ENCODE measurements around the gene KANK4. TPM values are rescaled to one million over a fixed set of nuclear protein-coding genes. Genes with fewer than 3 reads are reported as not detected.

The KANK4 gene
- total and polyA plus RNA-seq, 2 donors (not counting 1 experiment from before 2014, with no cell fraction given): not detected

GRCh38 chr1:62327360-62328055 lies 8.3 kb upstream of the KANK4 start:
- no peaks in the 10 kb centered on the region for H4K20me1 ChIP-seq (ENCODE audit: control insufficient read depth, insufficient read depth, low read length, poor library complexity, severe bottlenecking)
- H3K79me2 ChIP-seq (ENCODE audit: control insufficient read depth, insufficient read depth, low read length): no peaks in the 10 kb centered on the region
- peaks cover 0 to 8% (median 0%) of the 10 kb centered on the region in 3 donors for H3K9me3 ChIP-seq (ENCODE audit: control extremely low read depth in 1 of 3, control insufficient read depth in 2 of 3, insufficient read depth in 1 of 3, low read length in 2 of 3)
- no peaks in the 10 kb centered on the region for H3K36me3 ChIP-seq (replicated peaks in 1 of 2; ENCODE audit: control extremely low read depth in 1 of 2, control insufficient read depth in 1 of 2, extremely low read depth in 1 of 2, insufficient read depth in 2 of 2, low read length in 1 of 2)
- ChIA-PET POLR2A (no interaction called here), CTCF (no interaction called here)
- no peak overlapping the region for H3K4me3 ChIP-seq (ENCODE audit: control extremely low read depth in 1 of 5, extremely low read depth in 1 of 5, insufficient read depth in 1 of 5, low read depth in 2 of 5, low read length in 4 of 5)
- no peak overlapping the region for H3K4me2 ChIP-seq (replicated peaks; ENCODE audit: low read depth, low read length, poor library complexity, severe bottlenecking)
- H3K9me3 Mint-ChIP-seq (ENCODE audit: insufficient read depth): no peaks in the 10 kb centered on the region
- no peak overlapping the region for H3K4me3 Mint-ChIP-seq
- no peak for ATAC-seq (ENCODE audit: low read depth)
- TF ChIP-seq EZH2 (IDR thresholded peaks at IDR 0.05; ENCODE audit: borderline replicate concordance, insufficient read depth, low read depth, low read length, poor library complexity, severe bottlenecking) (no peak), CTCF (IDR thresholded peaks at IDR 0.05) (no peak)
- WGBS (ENCODE audit: insufficient coverage): 91% methylated on average over 20 of the region's 22 CpGs
- no peak overlapping the region for H3K27ac ChIP-seq (ENCODE audit: low read length in 2 of 2)
- intact Hi-C loops (cut with micrococcal nuclease): no loop called here
- H3K27me3 ChIP-seq (replicated peaks in 1 of 4; ENCODE audit: control extremely low read depth in 1 of 4, control insufficient read depth in 3 of 4, insufficient read depth in 4 of 4, low read length in 3 of 4): no peaks in the 10 kb centered on the region
- no peak overlapping the region for H2AFZ ChIP-seq (ENCODE audit: insufficient read depth, low read depth, low read length, poor library complexity, severe bottlenecking)
- H3K27me3 Mint-ChIP-seq: peaks cover 25% of the 10 kb centered on the region
- H3K4me1 Mint-ChIP-seq: no peaks in the 10 kb centered on the region
- no peak overlapping the region for H3K9ac ChIP-seq (ENCODE audit: low read length)
- no peak overlapping the region for H3K27ac Mint-ChIP-seq
- no peak for DNase-seq
- H3K4me1 ChIP-seq (ENCODE audit: control insufficient read depth in 2 of 2, insufficient read depth in 2 of 2, low read length in 2 of 2): no peaks in the 10 kb centered on the region

DNA sequence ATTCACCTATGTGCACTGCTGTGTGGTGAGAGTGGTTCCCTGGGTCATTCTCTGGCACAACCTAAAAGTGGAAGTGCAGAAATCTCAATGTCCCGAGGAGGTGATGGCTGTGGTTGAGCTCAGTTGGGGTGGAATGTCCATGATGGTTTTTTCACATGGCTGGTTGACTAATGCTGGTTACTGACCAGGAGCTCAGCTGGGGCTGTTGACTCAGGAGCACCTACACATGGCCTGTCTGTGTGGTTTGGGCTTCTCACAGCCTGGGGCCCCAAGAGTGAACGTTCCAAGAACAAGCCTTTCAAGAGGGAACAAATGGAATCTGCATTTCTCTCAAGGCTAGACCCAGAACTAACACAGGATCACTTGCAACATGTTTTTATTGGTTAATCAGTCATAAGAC lies 6.4 kb upstream of the KANK4 start:
- Mint-ChIP-seq H3K4me3 (no peak overlapping the region), H3K9me3 (ENCODE audit: insufficient read depth) (no peaks in the 10 kb centered on the region), H3K4me1 (no peaks in the 10 kb centered on the region), H3K27me3 (peaks cover 31% of the 10 kb centered on the region), H3K27ac (no peak overlapping the region)
- no peaks in the 10 kb centered on the region for H3K79me2 ChIP-seq (ENCODE audit: control insufficient read depth, insufficient read depth, low read length)
- ChIA-PET POLR2A (no interaction called here), CTCF (no interaction called here)
- H3K9me3 ChIP-seq (ENCODE audit: control extremely low read depth in 1 of 3, control insufficient read depth in 2 of 3, insufficient read depth in 1 of 3, low read length in 2 of 3): peaks cover 0 to 8% (median 0%) of the 10 kb centered on the region in 3 donors
- H3K36me3 ChIP-seq (replicated peaks in 1 of 2; ENCODE audit: control extremely low read depth in 1 of 2, control insufficient read depth in 1 of 2, extremely low read depth in 1 of 2, insufficient read depth in 2 of 2, low read length in 1 of 2): no peaks in the 10 kb centered on the region
- H2AFZ ChIP-seq (ENCODE audit: insufficient read depth, low read depth, low read length, poor library complexity, severe bottlenecking): no peak overlapping the region
- H3K4me1 ChIP-seq (ENCODE audit: control insufficient read depth in 2 of 2, insufficient read depth in 2 of 2, low read length in 2 of 2): no peaks in the 10 kb centered on the region
- H3K27ac ChIP-seq (ENCODE audit: low read length in 2 of 2): no peak overlapping the region
- WGBS (ENCODE audit: insufficient coverage): 58% methylated on average over 1 of the region's 2 CpGs
- no peak overlapping the region for H3K9ac ChIP-seq (ENCODE audit: low read length)
- TF ChIP-seq EZH2 (IDR thresholded peaks at IDR 0.05; ENCODE audit: borderline replicate concordance, insufficient read depth, low read depth, low read length, poor library complexity, severe bottlenecking) (no peak), CTCF (IDR thresholded peaks at IDR 0.05) (no peak)
- DNase-seq: no peak
- no peak for ATAC-seq (ENCODE audit: low read depth)
- no peak overlapping the region for H3K4me2 ChIP-seq (replicated peaks; ENCODE audit: low read depth, low read length, poor library complexity, severe bottlenecking)
- intact Hi-C loops (cut with micrococcal nuclease): no loop called here
- H3K27me3 ChIP-seq (replicated peaks in 1 of 4; ENCODE audit: control extremely low read depth in 1 of 4, control insufficient read depth in 3 of 4, insufficient read depth in 4 of 4, low read length in 3 of 4): peaks cover 0 to 2% (median 0%) of the 10 kb centered on the region in 4 experiments
- H3K4me3 ChIP-seq (ENCODE audit: control extremely low read depth in 1 of 5, extremely low read depth in 1 of 5, insufficient read depth in 1 of 5, low read depth in 2 of 5, low read length in 4 of 5): no peak overlapping the region
- H4K20me1 ChIP-seq (ENCODE audit: control insufficient read depth, insufficient read depth, low read length, poor library complexity, severe bottlenecking): no peaks in the 10 kb centered on the region

All from B cell (primary cell).